Activated CD4-positive, alpha-beta memory T cell treated with anti-CD3 and anti-CD28 coated beads for 36 hours (primary cell): Measurements from ENCODE around the gene MS4A18. TPM values are rescaled to one million over a fixed set of nuclear protein-coding genes. Genes with fewer than 3 reads are reported as not detected.
A peak's percentile ranks its signal among the peaks of the same experiment; 100 is the strongest.
"Not testable (repeated sequence)": the region's sequence is repeated elsewhere in the genome, so short reads cannot be mapped to it uniquely, and the experiment has no call there.

Experiments used
- CTCF ChIA-PET: fragments of 350-600 bp; sonication (Branson Sonifier 250); formaldehyde crosslinking; loops from one replicate; lab custom pipeline; 2021; ENCODE audit warnings: antibody characterized with exemption, inconsistent platforms; lab: Charles Lee
- POLR2A ChIA-PET: fragments of 350-600 bp; sonication (Branson Sonifier 250); formaldehyde crosslinking; loops from one replicate; lab custom pipeline; 2021; ENCODE audit warnings: antibody characterized with exemption; lab: Charles Lee
- DNase-seq: peaks from one replicate; pipeline ENCODE4 v3.0.0-alpha.2; 2020
- H3K27ac Mint-ChIP-seq: one replicate; pipeline ENCODE4 v1.8.0; 2021; ENCODE audit warnings: mixed read lengths
- H3K27me3 Mint-ChIP-seq: one replicate; pipeline ENCODE4 v1.8.0; 2021; ENCODE audit warnings: mixed read lengths
- H3K36me3 Mint-ChIP-seq: one replicate; pipeline ENCODE4 v1.8.0; 2021; ENCODE audit warnings: mixed read lengths
- H3K4me1 Mint-ChIP-seq: one replicate; pipeline ENCODE4 v1.8.0; 2021; ENCODE audit warnings: low read depth, mixed read lengths
- H3K4me3 Mint-ChIP-seq: one replicate; pipeline ENCODE4 v1.8.0; 2021; ENCODE audit warnings: mild to moderate bottlenecking, mixed read lengths
- H3K9me3 Mint-ChIP-seq: one replicate; pipeline ENCODE4 v1.8.0; 2021; ENCODE audit warnings: mixed read lengths
- intact Hi-C: fragments of 100-400 bp; cut with micrococcal nuclease; formaldehyde crosslinking; loops from one replicate; pipeline ENCODE4 v1.15.1; 2023
- total RNA-seq, 2 experiments: library from RNA; stranded (reverse); gene quantifications; one replicate each; pipeline ENCODE4 v1.2.3, GENCODE V29; 2021

The MS4A18 gene
- total RNA-seq, 2 experiments from 2014 or later = not detected

GRCh38 chr11:60759438-60760225 lies 35.1 kb downstream of the MS4A18 start:
- H3K4me1 Mint-ChIP-seq, H3K9me3 Mint-ChIP-seq, H3K36me3 Mint-ChIP-seq, POLR2A ChIA-PET, H3K4me3 Mint-ChIP-seq, H3K27ac Mint-ChIP-seq, DNase-seq, CTCF ChIA-PET, intact Hi-C loops: not testable (repeated sequence)
- peaks cover 29% of the 10 kb centered on the region for H3K27me3 Mint-ChIP-seq

- Mint-ChIP-seq H3K4me3 (no peak overlapping the region), H3K9me3 (no peaks in the 10 kb centered on the region), H3K4me1 (peaks cover 8% of the 10 kb centered on the region), H3K27me3 (peaks cover 33% of the 10 kb centered on the region), H3K36me3 (no peaks in the 10 kb centered on the region), H3K27ac (no peak overlapping the region)
- POLR2A ChIA-PET = no interaction called here
- CTCF ChIA-PET = interaction anchor here (0.7 to 6.3 kb wide), 3 partner anchors 14 to 172 kb away, joined by 3 to 56 read pairs (median 3); no protein-coding TSS in a partner anchor
- intact Hi-C loops = no loop called here
- DNase-seq = no peak
Measured at GRCh38 chr11:60761436-60762190, 37.1 kb downstream of the MS4A18 start.

- POLR2A ChIA-PET = interaction anchor here (1.1 kb wide), 1 partner anchor 9 kb away, joined by 3 read pairs; no protein-coding TSS in a partner anchor
- peaks cover 33% of the 10 kb centered on the region for H3K27me3 Mint-ChIP-seq
Measured at GRCh38 chr11:60762851-60763691, 38.6 kb downstream of the MS4A18 start.

GRCh38 chr11:60763692-60764369 lies 39.3 kb downstream of the MS4A18 start:
- DNase-seq = no peak
- ChIA-PET POLR2A (interaction anchor here (1.1 kb wide), 1 partner anchor 8 kb away, joined by 3 read pairs; no protein-coding TSS in a partner anchor), CTCF (interaction anchor here (1.1 to 6.3 kb wide), 8 partner anchors 8 to 400 kb away, joined by 3 to 56 read pairs (median 4); partner anchors contain the start of gene MS4A8)
- Mint-ChIP-seq H3K27me3 (peaks cover 27% of the 10 kb centered on the region), H3K36me3 (no peaks in the 10 kb centered on the region), H3K4me1 (peaks cover 8% of the 10 kb centered on the region), H3K4me3 (no peak overlapping the region), H3K27ac (no peak overlapping the region), H3K9me3 (no peaks in the 10 kb centered on the region)
- intact Hi-C loops = no loop called here

More at GRCh38 chr11:60762851-60763691, 38.6 kb downstream of the MS4A18 start:
- Mint-ChIP-seq H3K27ac (no peak overlapping the region), H3K4me1 (peaks cover 8% of the 10 kb centered on the region), H3K9me3 (no peaks in the 10 kb centered on the region), H3K36me3 (no peaks in the 10 kb centered on the region), H3K4me3 (no peak overlapping the region)
- intact Hi-C loops = no loop called here
- CTCF ChIA-PET = interaction anchor here (0.8 to 6.3 kb wide), 9 partner anchors 9 to 399 kb away, joined by 3 to 56 read pairs (median 3); partner anchors contain the start of gene MS4A8
- peak; percentile 20 for DNase-seq

GRCh38 chr11:60764879-60765278 lies 40.4 kb downstream of the MS4A18 start:
- POLR2A ChIA-PET = no interaction called here
- H3K4me1 Mint-ChIP-seq = peaks cover 8% of the 10 kb centered on the region
- no peak overlapping the region for H3K4me3 Mint-ChIP-seq
- intact Hi-C loops = no loop called here
- CTCF ChIA-PET = interaction anchor here (1.1 to 6.3 kb wide), 3 partner anchors 8 to 38 kb away, joined by 3 to 56 read pairs (median 6); partner anchors contain the start of gene MS4A15
- H3K27ac Mint-ChIP-seq = no peak overlapping the region
- H3K36me3 Mint-ChIP-seq = no peaks in the 10 kb centered on the region
- no peaks in the 10 kb centered on the region for H3K9me3 Mint-ChIP-seq
- no peak for DNase-seq
- peaks cover 21% of the 10 kb centered on the region for H3K27me3 Mint-ChIP-seq

GRCh38 chr11:60765355-60765754 lies 40.8 kb downstream of the MS4A18 start:
- no peak for DNase-seq
- ChIA-PET CTCF (interaction anchor here (1.8 to 6.3 kb wide), 2 partner anchors 9 to 10 kb away, joined by 6 to 56 read pairs; partner anchors contain the start of gene MS4A15), POLR2A (no interaction called here)
- H3K27ac Mint-ChIP-seq = no peak overlapping the region
- intact Hi-C loops = no loop called here
- no peaks in the 10 kb centered on the region for H3K36me3 Mint-ChIP-seq
- H3K4me1 Mint-ChIP-seq = peaks cover 8% of the 10 kb centered on the region
- H3K9me3 Mint-ChIP-seq = no peaks in the 10 kb centered on the region
- H3K4me3 Mint-ChIP-seq = no peak overlapping the region
- peaks cover 17% of the 10 kb centered on the region for H3K27me3 Mint-ChIP-seq

GRCh38 chr11:60766547-60766946 lies 42.0 kb downstream of the MS4A18 start:
- Mint-ChIP-seq H3K4me3 (no peak overlapping the region), H3K27ac (no peak overlapping the region), H3K4me1 (peaks cover 8% of the 10 kb centered on the region), H3K9me3 (no peaks in the 10 kb centered on the region), H3K27me3 (peaks cover 15% of the 10 kb centered on the region), H3K36me3 (no peaks in the 10 kb centered on the region)
- POLR2A ChIA-PET = no interaction called here
- intact Hi-C loops = no loop called here
- no peak for DNase-seq
- CTCF ChIA-PET = interaction anchor here (6.3 kb wide), 1 partner anchor 9 kb away, joined by 56 read pairs; no protein-coding TSS in a partner anchor

- H3K27ac Mint-ChIP-seq = no peak overlapping the region
- no peaks in the 10 kb centered on the region for H3K36me3 Mint-ChIP-seq
- peaks cover 8% of the 10 kb centered on the region for H3K4me1 Mint-ChIP-seq
- POLR2A ChIA-PET = no interaction called here
- peak; percentile 51 for DNase-seq
- peaks cover 15% of the 10 kb centered on the region for H3K27me3 Mint-ChIP-seq
- intact Hi-C loops = no loop called here
- H3K9me3 Mint-ChIP-seq = no peaks in the 10 kb centered on the region
- CTCF ChIA-PET = interaction anchor here (6.3 kb wide), 1 partner anchor 8 kb away, joined by 56 read pairs; no protein-coding TSS in a partner anchor
- H3K4me3 Mint-ChIP-seq = no peak overlapping the region
Measured at GRCh38 chr11:60767388-60767811, 42.9 kb downstream of the MS4A18 start.

- Mint-ChIP-seq H3K4me1 (peaks cover 5% of the 10 kb centered on the region), H3K27me3 (peaks cover 13% of the 10 kb centered on the region), H3K27ac (no peak overlapping the region), H3K4me3 (no peak overlapping the region), H3K9me3 (no peaks in the 10 kb centered on the region), H3K36me3 (no peaks in the 10 kb centered on the region)
- ChIA-PET CTCF (no interaction called here), POLR2A (no interaction called here)
- intact Hi-C loops = no loop called here
- DNase-seq = no peak
Measured at GRCh38 chr11:60768202-60768601, 43.7 kb downstream of the MS4A18 start.

GRCh38 chr11:60769273-60769672 lies 44.8 kb downstream of the MS4A18 start:
- Mint-ChIP-seq H3K9me3 (no peaks in the 10 kb centered on the region), H3K4me3 (no peak overlapping the region), H3K27ac (no peak overlapping the region), H3K4me1 (peaks cover 1% of the 10 kb centered on the region), H3K36me3 (no peaks in the 10 kb centered on the region), H3K27me3 (peaks cover 11% of the 10 kb centered on the region)
- CTCF ChIA-PET = interaction anchor here (1.7 kb wide), 1 partner anchor 130 kb away, joined by 6 read pairs; no protein-coding TSS in a partner anchor
- POLR2A ChIA-PET = no interaction called here
- intact Hi-C loops = no loop called here
- DNase-seq = no peak

- ChIA-PET POLR2A (no interaction called here), CTCF (interaction anchor here (1.7 kb wide), 1 partner anchor 130 kb away, joined by 6 read pairs; no protein-coding TSS in a partner anchor)
- intact Hi-C loops = no loop called here
- Mint-ChIP-seq H3K9me3 (no peaks in the 10 kb centered on the region), H3K27me3 (peaks cover 10% of the 10 kb centered on the region), H3K4me1 (peaks cover 6% of the 10 kb centered on the region), H3K4me3 (no peak overlapping the region), H3K36me3 (no peaks in the 10 kb centered on the region), H3K27ac (no peak overlapping the region)
- DNase-seq = no peak
Measured at GRCh38 chr11:60769811-60770210, 45.3 kb downstream of the MS4A18 start.
